ENCODE data around the gene PRPSAP1.

PRPSAP1 gene

DNA sequence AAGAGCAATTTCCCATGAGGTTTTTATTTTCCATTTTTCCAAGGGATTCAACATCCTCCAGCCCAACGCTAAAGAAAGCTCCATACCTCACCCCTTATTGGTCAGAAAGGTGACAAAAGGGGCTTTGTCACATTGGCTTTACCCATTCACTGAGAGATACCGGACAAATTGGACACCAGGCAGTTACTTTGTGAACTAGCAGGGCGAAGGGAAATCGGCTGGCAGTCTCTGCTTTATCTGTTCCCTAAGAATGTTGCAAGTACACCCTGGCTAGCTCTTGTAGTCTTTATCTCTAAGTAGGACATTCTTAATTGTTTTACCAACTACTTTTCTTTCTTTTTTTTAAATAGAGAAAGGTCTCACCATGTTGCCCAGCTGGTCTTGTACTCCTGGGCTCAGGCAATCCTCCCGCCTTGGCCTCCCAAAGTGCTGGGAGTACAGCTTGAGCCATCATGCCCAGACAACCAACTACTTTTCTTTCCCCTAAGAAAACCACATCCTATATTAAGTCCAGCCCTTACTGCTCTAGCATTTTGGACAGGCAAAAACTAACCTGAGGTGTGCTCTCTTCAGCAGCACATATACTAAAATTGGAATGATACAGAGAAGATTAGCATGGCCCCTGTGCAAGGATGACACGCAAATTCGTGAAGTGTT, 16.8 kb downstream of the PRPSAP1 start:
- TF ChIP-seq, protein P1, sequence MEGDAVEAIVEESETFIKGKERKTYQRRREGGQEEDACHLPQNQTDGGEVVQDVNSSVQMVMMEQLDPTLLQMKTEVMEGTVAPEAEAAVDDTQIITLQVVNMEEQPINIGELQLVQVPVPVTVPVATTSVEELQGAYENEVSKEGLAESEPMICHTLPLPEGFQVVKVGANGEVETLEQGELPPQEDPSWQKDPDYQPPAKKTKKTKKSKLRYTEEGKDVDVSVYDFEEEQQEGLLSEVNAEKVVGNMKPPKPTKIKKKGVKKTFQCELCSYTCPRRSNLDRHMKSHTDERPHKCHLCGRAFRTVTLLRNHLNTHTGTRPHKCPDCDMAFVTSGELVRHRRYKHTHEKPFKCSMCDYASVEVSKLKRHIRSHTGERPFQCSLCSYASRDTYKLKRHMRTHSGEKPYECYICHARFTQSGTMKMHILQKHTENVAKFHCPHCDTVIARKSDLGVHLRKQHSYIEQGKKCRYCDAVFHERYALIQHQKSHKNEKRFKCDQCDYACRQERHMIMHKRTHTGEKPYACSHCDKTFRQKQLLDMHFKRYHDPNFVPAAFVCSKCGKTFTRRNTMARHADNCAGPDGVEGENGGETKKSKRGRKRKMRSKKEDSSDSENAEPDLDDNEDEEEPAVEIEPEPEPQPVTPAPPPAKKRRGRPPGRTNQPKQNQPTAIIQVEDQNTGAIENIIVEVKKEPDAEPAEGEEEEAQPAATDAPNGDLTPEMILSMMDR (IDR thresholded peaks at IDR 0.05; ENCODE audit: borderline replicate concordance, insufficient read depth, low read depth, low read length): no peak
- H3K4me3 ChIP-seq (ENCODE audit: low read depth, low read length): no peak overlapping the region

DNA sequence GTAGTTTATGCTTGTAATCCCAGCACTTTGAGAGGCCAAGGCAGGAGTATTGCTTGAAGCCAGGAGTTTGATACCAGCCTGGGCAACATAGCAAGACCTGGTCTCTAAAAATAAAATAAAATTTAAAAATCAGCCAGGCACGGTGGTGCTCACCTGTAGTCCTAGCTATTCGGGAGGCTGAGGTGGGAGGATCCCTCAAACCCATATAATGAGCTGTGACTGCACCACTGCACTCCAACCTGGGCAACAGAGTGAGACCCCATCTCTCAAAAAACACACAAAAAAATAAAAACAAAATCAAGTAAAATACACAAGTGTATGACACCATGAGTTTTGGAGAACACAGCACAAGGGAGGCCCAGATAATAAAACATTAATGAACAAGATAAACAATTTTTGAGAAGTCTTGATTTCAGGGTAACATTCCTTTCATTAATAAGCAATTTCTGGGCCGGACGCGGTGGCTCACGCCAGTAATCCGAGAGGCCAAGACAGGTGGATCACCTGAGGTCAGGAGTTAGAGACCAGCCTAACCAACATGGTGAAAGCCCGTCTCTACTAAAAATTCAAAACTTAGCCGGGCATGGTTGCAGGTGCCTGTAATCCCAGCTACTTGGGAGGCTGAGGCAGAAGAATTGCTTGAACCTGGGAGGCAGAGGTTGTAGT, 17.9 kb downstream of the PRPSAP1 start:
- TF ChIP-seq, protein P1 (IDR thresholded peaks at IDR 0.05; ENCODE audit: borderline replicate concordance, insufficient read depth, low read depth, low read length): no peak
- H3K4me3 ChIP-seq (ENCODE audit: low read depth, low read length): no peak overlapping the region

DNA sequence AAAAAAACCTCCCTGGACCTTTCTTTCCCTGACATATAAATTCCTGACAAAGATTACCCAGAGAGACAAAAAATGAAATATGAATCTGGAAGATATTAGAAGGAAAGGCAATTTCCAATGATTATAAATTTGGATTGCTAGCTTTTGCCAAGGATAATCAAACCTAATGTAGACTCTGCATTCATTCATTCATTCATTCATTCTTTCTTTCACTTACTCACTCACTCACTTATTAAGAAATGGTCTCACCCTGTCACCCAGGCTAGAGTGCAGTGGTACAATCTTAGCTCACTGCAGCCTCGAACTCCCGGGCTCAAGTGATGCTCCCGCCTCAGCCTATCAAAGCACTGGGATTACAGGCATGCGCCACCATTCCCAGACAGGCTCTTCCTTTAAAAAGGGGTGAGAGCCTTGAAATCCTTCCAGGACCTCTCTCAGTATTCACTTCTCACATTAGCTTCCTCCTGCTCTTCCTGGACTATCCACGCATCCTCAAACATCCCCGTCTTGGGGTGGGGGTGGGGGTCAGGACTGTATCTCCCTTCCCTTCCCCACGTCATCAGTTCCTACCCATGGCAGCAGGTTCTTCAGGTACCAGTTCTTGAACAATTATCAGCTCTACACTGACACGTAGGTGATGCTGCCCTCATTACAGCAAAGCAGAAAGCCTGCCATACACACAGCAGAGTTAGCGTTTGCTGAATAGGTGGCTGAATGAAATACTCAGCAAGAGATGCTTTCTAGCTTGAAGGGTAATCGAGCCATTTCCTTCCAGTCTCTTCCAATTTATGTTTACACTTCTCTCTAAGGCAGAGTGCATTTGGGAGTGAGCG, 19.8 kb downstream of the PRPSAP1 start:
- H3K4me3 ChIP-seq (ENCODE audit: low read depth, low read length): no peak overlapping the region
- TF ChIP-seq, protein P1 (IDR thresholded peaks at IDR 0.05; ENCODE audit: borderline replicate concordance, insufficient read depth, low read depth, low read length): no peak

DNA sequence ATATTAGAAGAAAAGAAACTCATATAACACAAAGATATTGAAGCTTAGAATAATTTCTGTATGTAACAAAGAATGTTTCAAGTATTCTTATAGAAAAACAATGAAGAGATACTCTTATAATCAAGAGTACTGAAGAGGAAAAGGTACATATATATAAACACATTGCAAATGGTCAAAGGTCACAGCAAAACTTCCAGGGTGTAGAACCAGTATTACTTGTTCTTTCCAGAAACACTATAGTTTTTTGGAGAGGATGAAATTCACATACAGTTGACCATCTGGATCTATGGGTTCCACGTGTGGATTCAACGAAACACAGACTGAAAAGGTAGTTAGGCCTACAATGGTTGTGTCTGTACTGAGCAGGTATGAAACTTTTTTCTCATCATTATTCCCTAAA, 22.6 kb downstream of the PRPSAP1 start:
- H3K4me3 ChIP-seq (ENCODE audit: low read depth, low read length): no peak overlapping the region
- TF ChIP-seq, protein P1 (IDR thresholded peaks at IDR 0.05; ENCODE audit: borderline replicate concordance, insufficient read depth, low read depth, low read length): no peak

DNA sequence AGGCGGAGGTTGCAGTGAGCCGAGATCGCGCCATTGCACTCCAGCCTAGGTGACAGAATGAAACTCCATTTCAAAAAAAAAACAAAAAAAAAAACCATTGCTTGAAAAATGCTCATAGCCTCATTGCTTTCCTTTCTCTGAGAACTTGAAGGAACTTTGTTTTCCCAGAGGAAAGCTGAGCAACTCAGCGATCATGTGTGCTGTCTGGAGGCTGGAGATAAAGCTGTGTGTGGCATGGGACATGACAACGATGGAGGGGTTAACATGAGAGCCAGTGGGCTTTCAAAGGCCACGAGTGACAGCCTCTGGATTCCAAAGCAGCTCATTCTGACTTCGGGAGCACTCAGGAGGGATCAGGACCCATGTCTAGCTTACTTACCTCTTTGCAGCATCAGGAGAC, 24.1 kb downstream of the PRPSAP1 start:
- no peak overlapping the region for H3K4me3 ChIP-seq (ENCODE audit: low read depth, low read length)
- TF ChIP-seq, protein P1 (IDR thresholded peaks at IDR 0.05; ENCODE audit: borderline replicate concordance, insufficient read depth, low read depth, low read length): no peak

DNA sequence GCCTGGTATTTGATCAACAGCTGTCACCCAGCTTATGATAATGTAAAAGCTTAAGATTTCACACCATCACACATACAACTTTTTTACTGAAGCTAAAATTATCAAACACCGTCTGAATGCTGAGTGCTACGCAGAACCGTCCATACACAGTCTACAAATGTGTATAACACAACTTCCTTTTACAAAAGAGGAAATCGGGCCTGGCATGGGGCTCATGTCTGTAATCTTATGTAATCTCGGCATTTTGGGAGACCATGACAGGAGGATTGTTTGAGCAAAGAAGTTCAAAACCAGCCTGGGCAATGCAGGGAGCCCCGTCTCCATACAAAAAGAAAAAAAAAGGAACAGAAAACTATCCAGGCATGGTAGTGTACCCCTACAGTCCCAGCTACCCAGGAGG, 26.0 kb downstream of the PRPSAP1 start:
- TF ChIP-seq, protein P1 (IDR thresholded peaks at IDR 0.05; ENCODE audit: borderline replicate concordance, insufficient read depth, low read depth, low read length): no peak
- H3K4me3 ChIP-seq (ENCODE audit: low read depth, low read length): no peak overlapping the region

Measured in GM12875 (cell line).